ENCODE data around the gene TOR1A.

DNA sequence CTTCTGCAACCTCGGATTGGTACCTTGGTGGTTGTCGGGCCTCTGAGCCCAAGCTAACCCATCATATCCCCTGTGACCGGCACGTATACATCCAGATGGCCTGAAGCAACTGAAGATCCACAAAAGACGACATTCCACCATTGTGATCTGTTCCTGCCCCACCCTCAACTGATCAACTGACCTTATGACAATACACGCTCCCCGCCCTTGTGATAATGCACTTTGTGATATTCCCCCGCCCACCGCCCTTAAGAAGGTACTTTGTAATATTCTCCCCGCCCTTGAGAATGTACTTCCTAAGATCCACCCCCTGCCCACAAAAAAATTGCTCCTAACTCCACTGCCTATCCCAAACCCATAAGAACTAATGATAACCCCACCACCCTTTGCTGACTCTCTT, 37.5 kb downstream of the TOR1A start:
- TF ChIP-seq CTCF (IDR thresholded peaks at IDR 0.05) (no peak), POLR2A (IDR thresholded peaks at IDR 0.05) (no peak)
